Thymus (tissue), 11 donors: ENCODE results near the gene AUP1. TPM values are rescaled to one million over a fixed set of nuclear protein-coding genes. Genes with fewer than 3 reads are reported as not detected.

Experiments used
- DNase-seq, 9 donors: peaks; one replicate each; pipeline ENCODE4 v3.0.0-alpha.2; 2013; ENCODE audit warnings: low spot score in 9 of 9, low read depth in 6 of 9, missing footprints in 1 of 9
- H3K27ac ChIP-seq, 2 donors: one replicate each; pipeline ENCODE4 v1.5.1; 2013; ENCODE audit warnings: control low read depth in 1 of 2, low read depth in 1 of 2, low read length in 1 of 2, mild to moderate bottlenecking in 1 of 2, moderate library complexity in 1 of 2
- H3K27me3 ChIP-seq, 2 donors: one replicate each; pipeline ENCODE4 v1.5.1; 2013; ENCODE audit warnings: low read length in 1 of 2; ENCODE audit not compliant: control insufficient read depth in 2 of 2, insufficient read depth in 1 of 2
- H3K36me3 ChIP-seq, 2 donors: one replicate each; pipeline ENCODE4 v1.5.1; 2013; ENCODE audit warnings: low read length in 1 of 2, mild to moderate bottlenecking in 1 of 2, moderate library complexity in 1 of 2; ENCODE audit not compliant: control insufficient read depth in 2 of 2, insufficient read depth in 2 of 2
- H3K4me1 ChIP-seq, 2 donors: one replicate each; pipeline ENCODE4 v1.5.1; 2013; ENCODE audit warnings: low read length in 2 of 2; ENCODE audit not compliant: control insufficient read depth in 2 of 2, insufficient read depth in 2 of 2
- H3K4me3 ChIP-seq, 2 donors: one replicate each; pipeline ENCODE4 v1.5.1; 2013; ENCODE audit warnings: low read length in 2 of 2, control low read depth in 1 of 2, mild to moderate bottlenecking in 1 of 2
- H3K9me3 ChIP-seq, 2 donors: one replicate each; pipeline ENCODE4 v1.5.1; 2013; ENCODE audit warnings: low read length in 1 of 2, mild to moderate bottlenecking in 1 of 2; ENCODE audit not compliant: control insufficient read depth in 2 of 2, insufficient read depth in 1 of 2
- WGBS: extraction: QIAGEN DNeasy Blood & Tissue Kit; methylation state at CpG from one replicate; pipeline ENCODE4 v1.1.7; 2013; 5-methylcytosine and 5-hydroxymethylcytosine counted together
- polyA plus RNA-seq: library from polyadenylated mRNA; stranded (reverse); fragments of 200-250 nt; gene quantifications from one replicate; pipeline ENCODE4 v1.2.3, GENCODE V29; 2013
- total RNA-seq: library from RNA; stranded (reverse); fragments of 120-200 nt; gene quantifications from one replicate; pipeline ENCODE4 v1.2.4, GENCODE V29; 2013
- donor health status: healthy.

Gene AUP1
- total and polyA plus RNA-seq, 2 donors, result 59.5 to 208 TPM

DNA sequence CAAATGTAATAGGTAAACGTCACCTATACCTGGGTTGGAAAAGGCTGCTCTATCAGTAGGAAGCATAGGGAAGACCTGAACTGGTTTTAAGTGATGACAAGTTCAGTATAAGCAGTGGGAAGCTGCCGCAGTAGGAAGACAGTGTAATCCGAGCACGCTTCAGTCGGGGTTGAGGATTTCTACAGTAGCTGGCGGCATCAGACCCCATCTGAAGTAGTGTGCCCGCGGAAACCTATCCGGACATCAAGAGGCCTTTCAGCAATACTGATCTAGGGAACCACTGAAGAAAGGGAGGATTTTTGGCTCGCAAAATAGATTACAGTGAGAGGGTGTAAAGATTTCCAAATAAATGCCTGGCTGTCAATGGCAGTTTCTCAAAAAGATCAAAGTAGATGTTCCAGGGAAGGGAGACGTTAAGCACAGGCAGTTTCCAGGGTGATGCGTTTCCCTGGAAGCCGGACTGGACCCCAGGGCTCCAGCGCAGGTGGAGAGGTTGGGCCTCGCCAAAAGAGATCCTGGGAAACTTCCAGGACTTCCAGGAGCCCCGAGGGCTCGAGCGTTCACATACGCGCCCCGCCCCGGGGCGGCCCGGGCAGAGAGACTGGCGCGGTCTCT lies 18.9 kb upstream of the AUP1 start:
- Histone ChIP-seq H3K27me3 (peaks cover 52 to 75% of the 10 kb centered on the region in 2 donors), H3K27ac (no peak overlapping the region), H3K4me3 (peak overlapping the region in 1 of 2 donors; percentile 36), H3K36me3 (no peaks in the 10 kb centered on the region), H3K4me1 (peaks cover 0 to 18% of the 10 kb centered on the region in 2 donors), H3K9me3 (peaks cover 5 to 7% of the 10 kb centered on the region in 2 donors)
- DNase-seq, result no peak
- WGBS, result 36% methylated on average over 26 of the region's 26 CpGs

DNA sequence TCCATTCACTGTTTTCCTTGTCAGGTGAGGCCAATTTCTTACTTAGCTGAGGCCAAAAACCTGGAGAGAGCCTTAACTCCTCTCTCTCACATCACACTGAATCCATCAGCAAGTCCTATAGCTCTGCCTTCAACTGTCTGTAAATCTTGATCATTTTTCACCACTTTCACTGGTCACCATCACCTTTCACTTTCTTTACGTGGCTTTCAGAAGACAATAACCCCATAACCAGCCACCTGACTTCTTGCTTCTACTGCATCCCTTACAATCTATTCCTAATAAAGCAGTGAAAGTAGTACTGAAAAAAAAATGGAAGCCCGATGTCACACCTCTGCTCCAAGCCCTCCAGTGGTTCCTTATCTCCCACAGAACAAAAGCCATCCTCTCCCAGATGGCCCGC lies 16.5 kb upstream of the AUP1 start:
- DNase-seq, result no peak
- no peak overlapping the region for H3K4me3 ChIP-seq
- peaks cover 0 to 10% of the 10 kb centered on the region in 2 donors for H3K4me1 ChIP-seq
- no peak overlapping the region for H3K27ac ChIP-seq
- peaks cover 5 to 7% of the 10 kb centered on the region in 2 donors for H3K9me3 ChIP-seq
- WGBS, result 95% methylated on average over 3 of the region's 3 CpGs
- H3K27me3 ChIP-seq, result peaks cover 37 to 51% of the 10 kb centered on the region in 2 donors
- H3K36me3 ChIP-seq, result no peaks in the 10 kb centered on the region

DNA sequence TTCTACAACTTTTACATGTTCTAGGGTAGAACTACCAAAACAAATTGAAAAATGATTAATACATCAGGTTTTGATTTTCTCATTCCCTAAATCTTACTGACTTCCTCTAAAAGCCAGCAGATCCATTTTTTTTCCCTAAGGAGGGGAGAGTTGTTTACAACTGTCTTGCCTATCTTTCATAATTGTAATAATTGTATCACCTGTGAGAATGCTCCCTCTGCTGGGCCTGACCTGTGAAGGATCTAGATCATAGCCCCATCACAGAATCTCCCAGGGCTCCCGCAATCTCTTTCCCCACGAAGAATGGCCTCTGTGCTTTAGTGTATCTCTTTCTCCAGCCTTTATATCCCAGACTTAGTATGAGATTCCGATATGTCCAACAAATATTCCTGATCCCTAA lies 15.1 kb upstream of the AUP1 start:
- H3K4me3 ChIP-seq, result no peak overlapping the region
- peaks cover 0 to 9% of the 10 kb centered on the region in 2 donors for H3K4me1 ChIP-seq
- peaks cover 5 to 7% of the 10 kb centered on the region in 2 donors for H3K9me3 ChIP-seq
- H3K36me3 ChIP-seq, result no peaks in the 10 kb centered on the region
- H3K27me3 ChIP-seq, result peaks cover 25 to 38% of the 10 kb centered on the region in 2 donors
- DNase-seq, result no peak
- WGBS, result 95% methylated on average over 3 of the region's 3 CpGs
- H3K27ac ChIP-seq, result no peak overlapping the region

DNA sequence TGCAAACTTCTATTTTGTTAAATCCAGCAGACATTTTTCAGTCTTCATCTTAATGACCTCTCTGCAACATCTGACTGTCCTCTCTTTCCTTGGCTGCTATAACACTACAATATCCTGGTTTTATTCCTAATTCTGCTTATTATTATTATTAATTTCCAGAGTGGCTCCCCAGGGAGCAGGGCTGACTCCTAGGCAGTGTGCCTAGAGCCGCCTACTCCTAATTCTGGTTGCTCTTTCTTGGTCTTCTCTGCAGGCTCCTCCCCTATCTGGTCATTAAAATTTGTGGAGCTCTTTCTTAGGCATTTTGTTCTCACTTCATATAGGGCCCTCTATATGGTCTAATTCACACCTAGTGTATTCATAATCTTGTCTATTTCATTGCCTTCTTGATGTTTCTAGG lies 13.5 kb upstream of the AUP1 start:
- H3K4me3 ChIP-seq, result no peak overlapping the region
- DNase-seq, result no peak

DNA sequence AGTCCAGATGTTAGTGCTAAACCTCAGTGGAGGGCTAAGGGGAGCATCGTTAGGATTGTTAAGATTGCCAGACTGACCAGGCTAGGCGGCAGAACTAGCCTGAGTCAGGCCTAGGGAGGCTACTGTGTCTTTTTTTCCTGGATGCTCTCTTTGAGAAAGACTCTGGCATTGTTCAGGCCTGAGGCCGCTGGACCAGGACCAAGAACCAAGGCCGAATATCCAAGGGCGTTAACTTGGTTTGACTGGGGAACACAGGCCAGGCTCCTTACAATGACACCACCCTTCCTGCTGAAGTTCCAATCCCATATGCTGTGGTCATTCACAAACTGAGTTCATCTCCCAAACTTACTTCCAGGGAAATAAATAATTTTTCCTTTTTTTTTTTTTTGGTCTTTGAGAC lies 10.8 kb upstream of the AUP1 start:
- WGBS, result 96% methylated on average over 5 of the region's 5 CpGs
- Histone ChIP-seq H3K4me1 (peaks cover 0 to 6% of the 10 kb centered on the region in 2 donors), H3K27me3 (peaks cover 0 to 14% of the 10 kb centered on the region in 2 donors), H3K36me3 (no peaks in the 10 kb centered on the region), H3K4me3 (no peak overlapping the region), H3K27ac (no peak overlapping the region), H3K9me3 (no peaks in the 10 kb centered on the region)
- DNase-seq, result no peak

More for the DNA sequence above, 13.5 kb upstream of the AUP1 start:
- Histone ChIP-seq H3K27ac (no peak overlapping the region), H3K4me1 (peaks cover 0 to 3% of the 10 kb centered on the region in 2 donors), H3K36me3 (no peaks in the 10 kb centered on the region), H3K27me3 (peaks cover 10 to 32% of the 10 kb centered on the region in 2 donors), H3K9me3 (no peaks in the 10 kb centered on the region)
- 95% methylated on average over 1 of the region's 1 CpG for WGBS

DNA sequence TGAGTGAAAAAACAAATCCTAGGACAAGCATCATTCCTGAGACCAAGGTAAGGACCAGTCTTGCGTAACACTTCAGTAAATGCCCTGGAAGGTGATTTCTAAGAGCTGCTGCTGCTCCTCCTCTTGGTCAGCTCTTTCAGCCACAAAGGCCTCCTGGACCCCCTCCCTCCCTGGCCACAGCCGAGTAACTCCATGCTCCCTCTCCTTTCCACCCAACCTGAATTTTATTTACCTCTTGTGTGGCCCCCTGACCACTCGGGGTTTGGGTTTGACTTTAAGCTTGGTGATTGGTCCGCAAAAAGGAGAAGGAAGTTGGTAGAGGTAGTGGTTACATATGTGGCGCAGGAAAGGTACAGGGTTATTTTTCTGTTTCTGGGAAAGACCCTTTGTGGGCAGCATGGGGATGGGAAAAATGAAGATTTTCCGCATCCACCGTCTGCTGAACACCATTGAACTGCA lies 9.4 kb upstream of the AUP1 start:
- Histone ChIP-seq H3K36me3 (no peaks in the 10 kb centered on the region), H3K4me3 (no peak overlapping the region), H3K27me3 (peaks cover 0 to 14% of the 10 kb centered on the region in 2 donors), H3K9me3 (no peaks in the 10 kb centered on the region), H3K4me1 (peaks cover 0 to 6% of the 10 kb centered on the region in 2 donors), H3K27ac (no peak overlapping the region)
- WGBS, result 17% methylated on average over 7 of the region's 7 CpGs
- no peak for DNase-seq

DNA sequence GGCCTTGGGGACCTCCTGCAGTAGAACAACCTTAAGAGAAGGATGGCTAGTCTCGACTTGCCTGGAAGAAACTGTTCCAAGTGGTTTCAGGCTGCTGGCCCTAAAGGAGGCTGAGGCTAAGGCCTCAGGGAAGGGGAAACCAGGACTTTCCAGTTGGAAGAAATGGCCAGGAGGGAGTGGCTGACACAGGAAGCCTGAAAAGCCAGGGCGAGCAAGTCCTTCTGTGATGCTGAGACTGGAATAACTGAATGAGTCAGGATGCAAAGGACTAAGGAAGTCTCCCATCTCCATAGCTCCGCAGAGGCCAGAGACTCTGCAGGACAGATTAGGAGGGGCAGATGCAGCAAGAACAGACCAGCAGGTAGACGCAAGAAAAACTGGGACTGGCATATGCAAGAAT lies 7.6 kb upstream of the AUP1 start:
- WGBS, result 96% methylated on average over 4 of the region's 4 CpGs
- Histone ChIP-seq H3K27me3 (peaks cover 0 to 14% of the 10 kb centered on the region in 2 donors), H3K4me3 (no peak overlapping the region), H3K27ac (no peak overlapping the region), H3K9me3 (no peaks in the 10 kb centered on the region), H3K4me1 (peaks cover 0 to 6% of the 10 kb centered on the region in 2 donors), H3K36me3 (peaks cover 12 to 15% of the 10 kb centered on the region in 2 donors)
- no peak for DNase-seq

DNA sequence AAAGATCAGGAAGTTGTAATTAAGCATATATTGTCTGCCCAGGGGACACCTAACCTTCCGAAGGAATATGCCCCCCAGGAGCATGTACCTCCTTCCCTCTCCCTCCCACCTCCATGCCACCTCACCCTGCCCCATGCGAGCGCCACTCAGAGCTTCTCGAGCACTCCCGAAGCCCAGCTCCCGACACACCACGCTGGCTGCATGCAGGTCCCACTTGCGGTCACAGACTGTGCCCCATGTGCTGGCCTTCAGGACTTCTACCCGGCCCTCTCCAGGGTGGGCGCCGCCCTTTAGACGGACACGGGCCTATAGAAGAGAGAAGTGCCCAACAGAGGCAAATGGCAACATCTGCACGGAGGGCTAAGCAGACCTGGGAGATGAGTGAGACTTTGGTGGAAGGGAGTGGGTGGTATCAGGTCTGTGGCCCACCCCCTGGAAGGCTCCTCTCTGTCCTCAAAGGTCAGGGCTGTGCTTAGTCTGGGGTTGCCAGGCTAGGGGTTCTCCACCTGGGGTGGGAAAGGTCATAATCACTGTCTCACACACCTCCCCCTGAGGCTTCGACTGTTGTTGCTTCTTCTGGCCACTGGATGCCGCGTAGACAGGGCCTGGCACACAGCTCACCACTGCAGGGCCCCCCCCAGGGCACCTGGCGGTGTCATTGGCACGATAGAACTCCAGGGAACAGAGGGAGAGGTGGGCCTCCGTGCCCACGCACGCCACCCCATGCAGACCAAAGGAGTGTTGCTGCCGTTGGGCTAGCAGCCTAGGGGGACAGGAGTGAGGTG lies 6.9 kb upstream of the AUP1 start:
- Histone ChIP-seq H3K27ac (no peak overlapping the region), H3K9me3 (no peaks in the 10 kb centered on the region), H3K36me3 (peaks cover 15 to 17% of the 10 kb centered on the region in 2 donors), H3K4me1 (peaks cover 1 to 10% of the 10 kb centered on the region in 2 donors), H3K27me3 (peaks cover 0 to 14% of the 10 kb centered on the region in 2 donors), H3K4me3 (no peak overlapping the region)
- no peak for DNase-seq
- WGBS, result 94% methylated on average over 23 of the region's 23 CpGs

DNA sequence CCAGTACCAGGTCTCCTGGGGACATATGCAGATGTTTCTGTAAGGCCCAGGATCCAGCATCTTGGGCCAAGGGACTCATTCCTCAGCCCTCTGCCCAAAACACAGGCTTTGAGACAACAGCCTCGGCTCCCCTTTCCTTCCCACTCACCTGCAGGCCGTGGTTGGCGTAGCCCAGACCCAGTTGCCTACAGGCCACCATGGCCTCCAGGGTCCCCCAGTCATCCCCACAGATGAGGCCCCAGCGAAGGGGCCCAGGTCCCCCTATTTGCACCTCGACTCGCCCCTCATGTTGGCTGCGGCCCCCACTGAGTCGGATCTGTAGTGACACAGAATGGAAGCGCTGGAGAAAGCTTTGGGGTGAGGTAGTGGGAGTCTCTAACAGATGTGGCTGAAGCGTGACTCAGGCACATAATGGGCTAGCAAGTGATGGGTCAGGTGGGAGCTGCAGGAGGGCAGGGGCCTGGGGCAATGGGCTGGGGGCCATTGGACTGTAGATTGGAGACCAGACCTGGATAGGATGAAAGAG lies 6.0 kb upstream of the AUP1 start:
- Histone ChIP-seq H3K36me3 (peaks cover 19 to 21% of the 10 kb centered on the region in 2 donors), H3K4me1 (peaks cover 10 to 18% of the 10 kb centered on the region in 2 donors), H3K27me3 (peaks cover 0 to 14% of the 10 kb centered on the region in 2 donors), H3K27ac (no peak overlapping the region), H3K4me3 (no peak overlapping the region), H3K9me3 (no peaks in the 10 kb centered on the region)
- no peak for DNase-seq
- WGBS, result 97% methylated on average over 10 of the region's 10 CpGs
